ENCODE measurements around the gene PHACTR1.

PHACTR1 gene

DNA sequence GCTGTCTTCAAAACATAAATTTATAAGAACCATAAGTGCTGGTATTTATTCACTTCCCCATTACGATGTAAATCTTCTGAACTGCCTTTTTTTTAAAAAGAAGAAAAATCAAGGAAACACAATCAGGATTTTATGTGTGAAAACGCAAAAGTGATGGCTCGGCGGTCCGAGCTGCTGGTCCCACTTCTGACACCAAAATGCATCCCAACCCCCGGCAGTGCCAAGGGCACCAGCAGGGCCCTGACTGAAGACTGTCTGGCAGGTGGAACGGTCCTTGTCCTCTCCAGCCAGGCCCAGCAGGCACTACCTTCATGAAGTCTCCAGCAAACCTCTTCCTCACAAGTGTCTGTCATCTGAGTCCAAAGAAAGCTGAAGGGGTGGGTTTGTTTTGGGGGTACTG lies 570.5 kb downstream of the PHACTR1 start:
- H3K4me3 ChIP-seq (replicated peaks; ENCODE audit: insufficient read depth, low read length): no peak overlapping the region
- H3K27me3 ChIP-seq (ENCODE audit: insufficient read depth, poor library complexity, severe bottlenecking): no peaks in the 10 kb centered on the region
- no peak overlapping the region for H3K27ac ChIP-seq (replicated peaks)
- no peak for TF ChIP-seq GABPA (IDR thresholded peaks at IDR 0.05; ENCODE audit: low read depth)
- TF ChIP-seq SPI1 (IDR thresholded peaks at IDR 0.05; ENCODE audit: borderline replicate concordance, low read depth): no peak
- TF ChIP-seq, protein P1, sequence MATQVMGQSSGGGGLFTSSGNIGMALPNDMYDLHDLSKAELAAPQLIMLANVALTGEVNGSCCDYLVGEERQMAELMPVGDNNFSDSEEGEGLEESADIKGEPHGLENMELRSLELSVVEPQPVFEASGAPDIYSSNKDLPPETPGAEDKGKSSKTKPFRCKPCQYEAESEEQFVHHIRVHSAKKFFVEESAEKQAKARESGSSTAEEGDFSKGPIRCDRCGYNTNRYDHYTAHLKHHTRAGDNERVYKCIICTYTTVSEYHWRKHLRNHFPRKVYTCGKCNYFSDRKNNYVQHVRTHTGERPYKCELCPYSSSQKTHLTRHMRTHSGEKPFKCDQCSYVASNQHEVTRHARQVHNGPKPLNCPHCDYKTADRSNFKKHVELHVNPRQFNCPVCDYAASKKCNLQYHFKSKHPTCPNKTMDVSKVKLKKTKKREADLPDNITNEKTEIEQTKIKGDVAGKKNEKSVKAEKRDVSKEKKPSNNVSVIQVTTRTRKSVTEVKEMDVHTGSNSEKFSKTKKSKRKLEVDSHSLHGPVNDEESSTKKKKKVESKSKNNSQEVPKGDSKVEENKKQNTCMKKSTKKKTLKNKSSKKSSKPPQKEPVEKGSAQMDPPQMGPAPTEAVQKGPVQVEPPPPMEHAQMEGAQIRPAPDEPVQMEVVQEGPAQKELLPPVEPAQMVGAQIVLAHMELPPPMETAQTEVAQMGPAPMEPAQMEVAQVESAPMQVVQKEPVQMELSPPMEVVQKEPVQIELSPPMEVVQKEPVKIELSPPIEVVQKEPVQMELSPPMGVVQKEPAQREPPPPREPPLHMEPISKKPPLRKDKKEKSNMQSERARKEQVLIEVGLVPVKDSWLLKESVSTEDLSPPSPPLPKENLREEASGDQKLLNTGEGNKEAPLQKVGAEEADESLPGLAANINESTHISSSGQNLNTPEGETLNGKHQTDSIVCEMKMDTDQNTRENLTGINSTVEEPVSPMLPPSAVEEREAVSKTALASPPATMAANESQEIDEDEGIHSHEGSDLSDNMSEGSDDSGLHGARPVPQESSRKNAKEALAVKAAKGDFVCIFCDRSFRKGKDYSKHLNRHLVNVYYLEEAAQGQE (IDR thresholded peaks at IDR 0.05; ENCODE audit: insufficient replicate concordance, low read depth): no peak
- TF ChIP-seq POLR2AphosphoS5 (IDR thresholded peaks at IDR 0.05; ENCODE audit: low read depth): no peak
- TF ChIP-seq, protein P2, sequence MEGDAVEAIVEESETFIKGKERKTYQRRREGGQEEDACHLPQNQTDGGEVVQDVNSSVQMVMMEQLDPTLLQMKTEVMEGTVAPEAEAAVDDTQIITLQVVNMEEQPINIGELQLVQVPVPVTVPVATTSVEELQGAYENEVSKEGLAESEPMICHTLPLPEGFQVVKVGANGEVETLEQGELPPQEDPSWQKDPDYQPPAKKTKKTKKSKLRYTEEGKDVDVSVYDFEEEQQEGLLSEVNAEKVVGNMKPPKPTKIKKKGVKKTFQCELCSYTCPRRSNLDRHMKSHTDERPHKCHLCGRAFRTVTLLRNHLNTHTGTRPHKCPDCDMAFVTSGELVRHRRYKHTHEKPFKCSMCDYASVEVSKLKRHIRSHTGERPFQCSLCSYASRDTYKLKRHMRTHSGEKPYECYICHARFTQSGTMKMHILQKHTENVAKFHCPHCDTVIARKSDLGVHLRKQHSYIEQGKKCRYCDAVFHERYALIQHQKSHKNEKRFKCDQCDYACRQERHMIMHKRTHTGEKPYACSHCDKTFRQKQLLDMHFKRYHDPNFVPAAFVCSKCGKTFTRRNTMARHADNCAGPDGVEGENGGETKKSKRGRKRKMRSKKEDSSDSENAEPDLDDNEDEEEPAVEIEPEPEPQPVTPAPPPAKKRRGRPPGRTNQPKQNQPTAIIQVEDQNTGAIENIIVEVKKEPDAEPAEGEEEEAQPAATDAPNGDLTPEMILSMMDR (IDR thresholded peaks at IDR 0.05; ENCODE audit: insufficient read depth, low read length): no peak
- DNase-seq (ENCODE audit: low read depth in 1 of 2, low spot score in 1 of 2): no peak

DNA sequence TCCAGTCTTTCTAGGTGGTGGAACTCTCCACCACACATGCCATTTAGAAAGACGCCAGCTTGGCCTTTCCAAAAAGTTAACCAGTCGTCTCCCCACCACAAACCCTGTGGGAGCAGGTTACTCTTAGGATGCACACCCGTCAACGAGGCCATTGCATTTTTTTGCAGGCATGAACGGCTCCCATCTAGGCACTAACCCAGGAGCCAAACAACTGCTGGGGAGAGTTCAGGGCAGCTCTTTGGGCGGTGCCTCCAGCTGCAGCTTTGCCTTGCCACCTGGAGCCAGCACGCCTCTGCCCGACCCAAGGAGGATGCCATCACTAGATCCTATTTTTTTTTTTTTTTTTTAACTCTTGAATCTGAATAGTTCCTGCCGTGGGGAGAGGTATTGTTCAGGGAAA lies 571.9 kb downstream of the PHACTR1 start:
- H3K27me3 ChIP-seq (ENCODE audit: insufficient read depth, poor library complexity, severe bottlenecking): no peaks in the 10 kb centered on the region
- no peak overlapping the region for H3K4me3 ChIP-seq (replicated peaks; ENCODE audit: insufficient read depth, low read length)
- DNase-seq (ENCODE audit: low read depth in 1 of 2, low spot score in 1 of 2): no peak
- no peak for TF ChIP-seq POLR2AphosphoS5 (IDR thresholded peaks at IDR 0.05; ENCODE audit: low read depth)
- TF ChIP-seq GABPA (IDR thresholded peaks at IDR 0.05; ENCODE audit: low read depth): no peak
- no peak for TF ChIP-seq SPI1 (IDR thresholded peaks at IDR 0.05; ENCODE audit: borderline replicate concordance, low read depth)
- TF ChIP-seq, protein P1 (IDR thresholded peaks at IDR 0.05; ENCODE audit: insufficient replicate concordance, low read depth): no peak
- TF ChIP-seq, protein P2 (IDR thresholded peaks at IDR 0.05; ENCODE audit: insufficient read depth, low read length): no peak
- no peak overlapping the region for H3K27ac ChIP-seq (replicated peaks)

DNA sequence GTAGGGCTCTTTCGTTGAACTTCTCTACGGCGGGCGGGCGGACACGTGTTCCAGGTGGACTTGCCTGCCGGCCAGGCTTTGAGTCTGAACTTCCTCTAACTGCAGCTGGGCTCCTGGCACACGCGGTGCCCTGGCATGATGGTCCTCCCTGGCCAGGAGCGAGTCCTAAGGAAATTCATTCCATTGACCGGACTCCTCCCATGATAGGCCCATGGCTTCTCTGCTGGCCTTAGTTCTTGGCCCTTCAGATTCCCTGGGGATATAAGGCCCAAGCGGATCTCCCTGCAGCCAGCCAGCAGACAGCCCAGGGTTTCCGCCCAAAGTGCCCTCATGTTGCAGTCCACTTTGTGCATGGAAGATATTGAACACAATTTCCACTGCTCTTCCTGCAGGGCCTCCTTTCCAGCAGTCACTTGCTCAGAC lies 572.4 kb downstream of the PHACTR1 start:
- TF ChIP-seq, protein P1 (IDR thresholded peaks at IDR 0.05; ENCODE audit: insufficient replicate concordance, low read depth): no peak
- TF ChIP-seq SPI1 (IDR thresholded peaks at IDR 0.05; ENCODE audit: borderline replicate concordance, low read depth): no peak
- TF ChIP-seq GABPA (IDR thresholded peaks at IDR 0.05; ENCODE audit: low read depth): no peak
- TF ChIP-seq, protein P2 (IDR thresholded peaks at IDR 0.05; ENCODE audit: insufficient read depth, low read length): no peak
- TF ChIP-seq POLR2AphosphoS5 (IDR thresholded peaks at IDR 0.05; ENCODE audit: low read depth): no peak
- no peak for DNase-seq (ENCODE audit: low read depth in 1 of 2, low spot score in 1 of 2)
- Histone ChIP-seq H3K27ac (replicated peaks) (no peak overlapping the region), H3K4me3 (replicated peaks; ENCODE audit: insufficient read depth, low read length) (no peak overlapping the region), H3K27me3 (ENCODE audit: insufficient read depth, poor library complexity, severe bottlenecking) (no peaks in the 10 kb centered on the region)
